Neural crest cell (in vitro differentiated cells): ENCODE measurements around the gene HCLS1. TPM values are rescaled to one million over a fixed set of nuclear protein-coding genes. Genes with fewer than 3 reads are reported as not detected.

ENCODE experiments used
- DNase-seq: peaks from one replicate; pipeline ENCODE4 v3.0.0; 2021; ENCODE audit warnings: low read depth, mixed read lengths, low spot score
- H3K27ac Mint-ChIP-seq: one replicate; pipeline ENCODE4 v1.8.0; 2021; ENCODE audit warnings: mild to moderate bottlenecking, mixed read lengths; ENCODE audit not compliant: unreplicated experiment
- H3K27me3 Mint-ChIP-seq: 2 replicates; pipeline ENCODE4 v1.8.0; 2021; ENCODE audit warnings: low read depth, mild to moderate bottlenecking, mixed read lengths
- H3K36me3 Mint-ChIP-seq: 2 replicates; pipeline ENCODE4 v1.8.0; 2021; ENCODE audit warnings: low read depth, mild to moderate bottlenecking, mixed read lengths
- H3K4me1 Mint-ChIP-seq: 2 replicates; pipeline ENCODE4 v1.8.0; 2021; ENCODE audit warnings: mixed read lengths
- H3K4me3 Mint-ChIP-seq: one replicate; pipeline ENCODE4 v1.8.0; 2021; ENCODE audit warnings: mild to moderate bottlenecking, mixed read lengths
- H3K9me3 Mint-ChIP-seq: 2 replicates; pipeline ENCODE4 v1.8.0; 2021; ENCODE audit warnings: mixed read lengths
- total RNA-seq: library from RNA; stranded (reverse); gene quantifications from 2 replicates; pipeline ENCODE4 v1.2.1, GENCODE V29; 2021
- TF ChIP-seq, protein P1 (sequence below): fragments of 200-600 bp; sonication (generic); conservative IDR thresholded peaks from 2 replicates; pipeline ENCODE4 v1.5.0; 2021; ENCODE audit warnings: antibody characterized with exemption, mild to moderate bottlenecking

The HCLS1 gene
- total RNA-seq, 1 donor from 2014 or later: 0.54 TPM

DNA sequence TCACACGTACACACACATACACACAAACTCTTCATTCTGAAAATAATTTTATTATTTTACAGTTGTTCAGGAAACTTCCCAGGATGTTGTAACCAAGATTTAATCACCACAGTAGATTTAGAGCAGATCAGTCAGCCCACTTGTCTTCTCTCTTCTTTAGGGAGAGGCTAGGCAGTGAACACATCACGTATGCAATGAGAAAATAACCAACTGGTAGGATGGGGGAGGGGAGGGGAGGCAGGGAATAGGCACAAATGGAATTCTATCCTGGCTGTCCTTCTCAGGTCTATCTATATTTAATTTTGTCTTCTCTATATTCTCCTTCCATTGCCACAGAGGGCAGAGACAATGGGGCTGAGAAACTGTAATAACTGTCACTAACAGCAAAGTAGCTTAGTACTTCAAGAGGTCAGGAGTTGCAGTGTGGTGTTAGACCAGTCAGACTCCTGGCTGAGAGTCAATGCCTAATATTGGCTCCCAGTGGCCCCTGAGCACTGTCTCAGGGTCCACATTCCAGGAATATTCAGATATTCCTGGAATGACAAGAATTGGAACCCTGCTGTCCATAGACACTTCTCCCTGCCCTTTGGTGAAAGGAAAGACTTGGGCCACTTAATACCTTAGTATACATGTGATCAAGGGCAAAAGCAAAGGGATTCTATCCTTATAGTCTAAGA, 2.6 kb upstream of the HCLS1 start:
- DNase-seq: no peak
- H3K27me3 Mint-ChIP-seq: no peaks in the 10 kb centered on the region
- no peak overlapping the region for H3K4me3 Mint-ChIP-seq
- no peak overlapping the region for H3K27ac Mint-ChIP-seq
- no peaks in the 10 kb centered on the region for H3K4me1 Mint-ChIP-seq
- TF ChIP-seq, protein P1, sequence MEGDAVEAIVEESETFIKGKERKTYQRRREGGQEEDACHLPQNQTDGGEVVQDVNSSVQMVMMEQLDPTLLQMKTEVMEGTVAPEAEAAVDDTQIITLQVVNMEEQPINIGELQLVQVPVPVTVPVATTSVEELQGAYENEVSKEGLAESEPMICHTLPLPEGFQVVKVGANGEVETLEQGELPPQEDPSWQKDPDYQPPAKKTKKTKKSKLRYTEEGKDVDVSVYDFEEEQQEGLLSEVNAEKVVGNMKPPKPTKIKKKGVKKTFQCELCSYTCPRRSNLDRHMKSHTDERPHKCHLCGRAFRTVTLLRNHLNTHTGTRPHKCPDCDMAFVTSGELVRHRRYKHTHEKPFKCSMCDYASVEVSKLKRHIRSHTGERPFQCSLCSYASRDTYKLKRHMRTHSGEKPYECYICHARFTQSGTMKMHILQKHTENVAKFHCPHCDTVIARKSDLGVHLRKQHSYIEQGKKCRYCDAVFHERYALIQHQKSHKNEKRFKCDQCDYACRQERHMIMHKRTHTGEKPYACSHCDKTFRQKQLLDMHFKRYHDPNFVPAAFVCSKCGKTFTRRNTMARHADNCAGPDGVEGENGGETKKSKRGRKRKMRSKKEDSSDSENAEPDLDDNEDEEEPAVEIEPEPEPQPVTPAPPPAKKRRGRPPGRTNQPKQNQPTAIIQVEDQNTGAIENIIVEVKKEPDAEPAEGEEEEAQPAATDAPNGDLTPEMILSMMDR: no peak
- no peaks in the 10 kb centered on the region for H3K9me3 Mint-ChIP-seq
- H3K36me3 Mint-ChIP-seq: peaks cover 8% of the 10 kb centered on the region

DNA sequence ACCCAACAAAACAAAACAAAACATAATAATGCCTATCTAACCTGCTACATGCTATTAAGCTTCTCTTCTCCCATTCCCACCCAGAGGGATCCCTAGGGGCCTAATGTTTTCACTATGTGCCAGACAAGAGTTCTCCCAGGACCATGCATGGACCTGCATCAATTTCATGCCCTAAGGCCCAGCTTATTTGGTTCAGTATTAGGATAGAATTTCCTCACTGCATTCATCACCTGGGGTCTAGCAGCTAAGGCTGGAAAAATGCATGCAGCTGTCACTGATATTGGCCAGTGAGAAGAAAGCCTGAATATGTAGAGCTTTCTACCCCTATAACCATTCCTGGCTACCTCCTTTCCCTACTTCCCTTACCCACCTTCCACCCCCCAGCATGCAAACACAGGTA, 2.0 kb upstream of the HCLS1 start:
- no peak overlapping the region for H3K4me3 Mint-ChIP-seq
- no peak for DNase-seq
- no peaks in the 10 kb centered on the region for H3K27me3 Mint-ChIP-seq
- no peaks in the 10 kb centered on the region for H3K4me1 Mint-ChIP-seq
- TF ChIP-seq, protein P1: no peak
- H3K9me3 Mint-ChIP-seq: no peaks in the 10 kb centered on the region
- peaks cover 8% of the 10 kb centered on the region for H3K36me3 Mint-ChIP-seq
- H3K27ac Mint-ChIP-seq: no peak overlapping the region

DNA sequence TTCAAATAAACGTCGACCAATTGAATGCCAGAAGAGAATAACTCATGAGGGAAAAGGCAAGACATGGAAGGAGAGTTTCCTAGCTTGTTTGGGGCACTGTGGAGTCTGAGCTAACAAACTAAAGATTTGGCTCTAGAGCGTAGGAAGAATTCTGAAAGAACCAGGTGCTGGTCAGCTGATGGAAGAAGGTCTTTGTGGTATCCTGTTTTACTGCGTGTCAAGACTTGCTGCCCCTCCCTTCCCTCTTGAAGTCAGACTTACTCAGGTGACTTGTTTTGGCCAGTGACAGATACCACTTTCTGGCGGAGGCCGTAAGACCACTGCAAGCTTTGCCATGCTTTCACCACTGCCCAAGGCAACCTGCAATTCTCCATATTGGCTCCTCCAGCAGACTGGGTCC, 673 bp upstream of the HCLS1 start:
- H3K4me1 Mint-ChIP-seq: no peaks in the 10 kb centered on the region
- no peaks in the 10 kb centered on the region for H3K9me3 Mint-ChIP-seq
- H3K27me3 Mint-ChIP-seq: no peaks in the 10 kb centered on the region
- peaks cover 8% of the 10 kb centered on the region for H3K36me3 Mint-ChIP-seq
- no peak overlapping the region for H3K27ac Mint-ChIP-seq
- TF ChIP-seq, protein P1: no peak
- no peak for DNase-seq
- no peak overlapping the region for H3K4me3 Mint-ChIP-seq

- peaks cover 3% of the 10 kb centered on the region for H3K36me3 Mint-ChIP-seq
- no peak for DNase-seq
- TF ChIP-seq, protein P1: no peak
- no peak overlapping the region for H3K27ac Mint-ChIP-seq
- H3K4me3 Mint-ChIP-seq: no peak overlapping the region
- H3K27me3 Mint-ChIP-seq: no peaks in the 10 kb centered on the region
- no peaks in the 10 kb centered on the region for H3K4me1 Mint-ChIP-seq
- no peaks in the 10 kb centered on the region for H3K9me3 Mint-ChIP-seq
Measured at GRCh38 chr3:121659586-121659985, 1.1 kb downstream of the HCLS1 start.

DNA sequence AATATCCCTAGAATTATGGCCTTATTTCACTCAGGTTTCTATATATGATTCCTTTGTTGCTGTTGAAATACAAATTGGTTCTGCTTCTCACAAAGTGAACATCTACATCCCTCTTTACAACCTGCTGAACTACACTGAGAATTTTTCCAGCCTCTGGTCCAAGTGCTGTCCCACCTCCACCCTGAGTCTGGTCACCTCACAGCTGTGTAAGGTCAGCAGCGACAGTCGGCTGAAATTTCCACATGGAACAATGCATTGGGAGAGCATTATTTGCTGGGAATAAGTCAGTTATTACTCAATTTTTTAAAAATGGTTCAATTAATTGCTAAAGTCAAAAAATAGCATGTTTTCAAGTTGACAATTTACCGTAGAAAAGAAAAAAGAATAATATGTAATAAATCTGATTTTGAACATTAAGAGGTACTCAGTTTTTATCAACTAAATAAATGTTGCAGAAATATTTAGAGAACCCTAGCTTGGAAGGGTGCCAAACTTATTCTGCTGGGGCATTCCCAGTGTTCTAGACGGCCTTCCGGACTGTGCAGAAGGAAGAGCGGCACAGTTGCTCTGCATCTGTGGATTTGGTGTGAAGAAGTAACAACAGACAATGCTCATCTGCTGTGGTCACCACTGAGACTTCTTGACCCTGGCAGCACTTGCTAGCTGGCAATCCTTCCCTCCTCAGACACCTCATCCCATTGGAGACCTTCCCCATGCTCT, 1.8 kb downstream of the HCLS1 start:
- DNase-seq: no peak
- no peaks in the 10 kb centered on the region for H3K36me3 Mint-ChIP-seq
- no peak overlapping the region for H3K27ac Mint-ChIP-seq
- H3K27me3 Mint-ChIP-seq: no peaks in the 10 kb centered on the region
- no peaks in the 10 kb centered on the region for H3K4me1 Mint-ChIP-seq
- TF ChIP-seq, protein P1: no peak
- H3K9me3 Mint-ChIP-seq: no peaks in the 10 kb centered on the region
- H3K4me3 Mint-ChIP-seq: no peak overlapping the region
